Keratinocyte (primary cell): ENCODE data around the gene TMBIM6. TPM values are rescaled to one million over a fixed set of nuclear protein-coding genes. Genes with fewer than 3 reads are reported as not detected.

Experiments
- DNase-seq: peaks from one replicate; pipeline ENCODE4 v3.0.0-alpha.2; 2011; ENCODE audit warnings: low read depth, missing footprints, low spot score
- FAIRE-seq: peaks from 2 replicates; lab custom pipeline; 2011; peaks lifted over from hg19 to GRCh38; lab: Jason Lieb, UNC
- H2AFZ ChIP-seq: 2 replicates; pipeline ENCODE4 v1.6.0; 2012; ENCODE audit warnings: low read length, control low read depth, inconsistent platforms; ENCODE audit not compliant: control insufficient read depth
- H3K27ac ChIP-seq: 2 replicates; pipeline ENCODE4 v1.5.1; 2011; ENCODE audit warnings: low read length; ENCODE audit not compliant: control insufficient read depth, insufficient read depth
- H3K27me3 ChIP-seq: 3 replicates; pipeline ENCODE4 v1.6.0; 2011; ENCODE audit warnings: low read length; ENCODE audit not compliant: control insufficient read depth, insufficient read depth; ENCODE audit errors: extremely low read depth
- H3K36me3 ChIP-seq, 2 experiments: 2 replicates in 1 of 2; 3 replicates in 1 of 2; pipeline ENCODE4 v1.5.1; 2011; ENCODE audit warnings: low read length in 2 of 2, mild to moderate bottlenecking in 1 of 2; ENCODE audit not compliant: control insufficient read depth in 2 of 2, insufficient read depth in 2 of 2; ENCODE audit errors: extremely low read depth in 1 of 2
- H3K4me1 ChIP-seq: 3 replicates; pipeline ENCODE4 v1.5.1; 2011; ENCODE audit warnings: low read length; ENCODE audit not compliant: control insufficient read depth, insufficient read depth; ENCODE audit errors: extremely low read depth
- H3K4me2 ChIP-seq: 3 replicates; pipeline ENCODE4 v1.6.0; 2011; ENCODE audit warnings: low read depth, low read length; ENCODE audit not compliant: control insufficient read depth, insufficient read depth; ENCODE audit errors: extremely low read depth
- H3K4me3 ChIP-seq, 3 experiments: fragments of 200-600 bp in 1 of 3; sonication (generic) in 1 of 3; 2 replicates in 2 of 3; 3 replicates in 1 of 3; pipeline ENCODE4 v1.5.1; 2011 to 2016; ENCODE audit warnings: low read length in 3 of 3, mild to moderate bottlenecking in 3 of 3, control low read depth in 2 of 3, inconsistent platforms in 1 of 3, low read depth in 1 of 3, mixed read lengths in 1 of 3, mixed run types in 1 of 3, moderate library complexity in 1 of 3; ENCODE audit not compliant: control insufficient read depth in 2 of 3, insufficient read depth in 2 of 3; ENCODE audit errors: extremely low read depth in 1 of 3
- H3K79me2 ChIP-seq: 2 replicates; pipeline ENCODE4 v1.6.0; 2012; ENCODE audit warnings: low read length; ENCODE audit not compliant: control insufficient read depth, insufficient read depth
- H3K9ac ChIP-seq: 3 replicates; pipeline ENCODE4 v1.6.0; 2011; ENCODE audit warnings: low read length; ENCODE audit not compliant: control insufficient read depth, insufficient read depth; ENCODE audit errors: extremely low read depth
- H3K9me1 ChIP-seq: 3 replicates; pipeline ENCODE4 v1.6.0; 2011; ENCODE audit warnings: low read length; ENCODE audit not compliant: control insufficient read depth, insufficient read depth; ENCODE audit errors: extremely low read depth
- H3K9me3 ChIP-seq: 2 replicates; pipeline ENCODE4 v1.5.1; 2012; ENCODE audit warnings: low read depth, low read length; ENCODE audit not compliant: control insufficient read depth
- H4K20me1 ChIP-seq: 3 replicates; pipeline ENCODE4 v1.6.0; 2011; ENCODE audit warnings: low read length; ENCODE audit not compliant: control insufficient read depth, insufficient read depth; ENCODE audit errors: extremely low read depth
- CTCF ChIP-seq, 3 experiments: IDR thresholded peaks in 1 of 3; conservative IDR thresholded peaks in 1 of 3; optimal IDR thresholded peaks in 1 of 3; 2 replicates in 2 of 3; 3 replicates in 1 of 3; pipeline versions ENCODE3 to v1.5.1; 2011; ENCODE audit warnings: low read length in 3 of 3, mild to moderate bottlenecking in 3 of 3, moderate library complexity in 2 of 3, control low read depth in 1 of 3, inconsistent platforms in 1 of 3; ENCODE audit not compliant: insufficient read depth in 2 of 3; ENCODE audit errors: extremely low read depth in 1 of 3
- EZH2 ChIP-seq: IDR thresholded peaks from one replicate; pipeline ENCODE4 v1.6.1; 2012; ENCODE audit warnings: inconsistent platforms, mild to moderate bottlenecking, low read length, moderate library complexity
- dilution Hi-C: fragments of 300-500 bp; cut with MboI; formaldehyde crosslinking; loops from one replicate; pipeline ENCODE4 v1.7.0; 2020; ENCODE audit warnings: low sequenced_read_pairs; ENCODE audit not compliant: extremely low pct_ligation_motif_present
- polyA plus RNA-seq, 5 experiments: library from polyadenylated mRNA; depleted of rRNA in 3 of 5; stranded (reverse) in 3 of 5; stranded (forward) in 1 of 5; unstranded in 1 of 5; fragments of >200 nt; gene quantifications; 1 replicate in 1 of 5; 2 replicates in 3 of 5; 3 replicates in 1 of 5; pipeline versions ENCODE4 v1.2.1 to v1.2.3, GENCODE V29; 2011 to 2012; ENCODE audit warnings: missing spikeins in 2 of 5, low read depth in 1 of 5, low replicate concordance in 1 of 5

Gene TMBIM6
- polyA plus RNA-seq, 1 donor (not counting 4 experiments of a cell fraction or from before 2014, with no cell fraction given): 668 TPM

- H3K9me1 ChIP-seq: no peaks in the 10 kb centered on the region
- no peaks in the 10 kb centered on the region for H3K4me1 ChIP-seq
- FAIRE-seq (no peak), DNase-seq (no peak)
- dilution Hi-C loops: no loop called here
- H4K20me1 ChIP-seq: peaks cover 8% of the 10 kb centered on the region
- H3K4me2 ChIP-seq: no peak overlapping the region
- H3K79me2 ChIP-seq: peaks cover 2% of the 10 kb centered on the region
- no peak overlapping the region for H3K27ac ChIP-seq
- no peak overlapping the region for H2AFZ ChIP-seq
- no peaks in the 10 kb centered on the region for H3K27me3 ChIP-seq
- H3K4me3 ChIP-seq: no peak overlapping the region
- H3K9ac ChIP-seq: no peak overlapping the region
- no peak for TF ChIP-seq CTCF (optimal IDR thresholded peaks at IDR 0.05 in 1 of 3, IDR thresholded peaks at IDR 0.05 in 1 of 3, conservative IDR thresholded peaks at IDR 0.05 in 1 of 3; ENCODE audit: extremely low read depth in 1 of 3, insufficient read depth in 2 of 3, low read length in 3 of 3)
- no peak for TF ChIP-seq EZH2
- H3K9me3 ChIP-seq: no peaks in the 10 kb centered on the region
- peaks cover 22 to 47% of the 10 kb centered on the region in 2 experiments for H3K36me3 ChIP-seq
Measured at GRCh38 chr12:49804821-49805220, 63.5 kb downstream of the TMBIM6 start.

- Histone ChIP-seq H4K20me1 (peaks cover 8% of the 10 kb centered on the region), H3K9ac (no peak overlapping the region), H3K36me3 (peaks cover 22 to 45% of the 10 kb centered on the region in 2 experiments), H3K79me2 (peaks cover 6% of the 10 kb centered on the region), H3K27me3 (no peaks in the 10 kb centered on the region), H3K9me3 (no peaks in the 10 kb centered on the region), H3K9me1 (no peaks in the 10 kb centered on the region), H3K4me2 (no peak overlapping the region), H2AFZ (no peak overlapping the region), H3K4me1 (no peaks in the 10 kb centered on the region), H3K4me3 (no peak overlapping the region), H3K27ac (no peak overlapping the region)
- FAIRE-seq: no peak
- DNase-seq: no peak
- no peak for TF ChIP-seq CTCF (optimal IDR thresholded peaks at IDR 0.05 in 1 of 3, IDR thresholded peaks at IDR 0.05 in 1 of 3, conservative IDR thresholded peaks at IDR 0.05 in 1 of 3; ENCODE audit: extremely low read depth in 1 of 3, insufficient read depth in 2 of 3, low read length in 3 of 3)
- TF ChIP-seq EZH2: no peak
- dilution Hi-C loops: no loop called here
Measured at GRCh38 chr12:49805409-49805808, 64.1 kb downstream of the TMBIM6 start.
